ENCODE measurements around the gene CABCOCO1.

Gene CABCOCO1

DNA sequence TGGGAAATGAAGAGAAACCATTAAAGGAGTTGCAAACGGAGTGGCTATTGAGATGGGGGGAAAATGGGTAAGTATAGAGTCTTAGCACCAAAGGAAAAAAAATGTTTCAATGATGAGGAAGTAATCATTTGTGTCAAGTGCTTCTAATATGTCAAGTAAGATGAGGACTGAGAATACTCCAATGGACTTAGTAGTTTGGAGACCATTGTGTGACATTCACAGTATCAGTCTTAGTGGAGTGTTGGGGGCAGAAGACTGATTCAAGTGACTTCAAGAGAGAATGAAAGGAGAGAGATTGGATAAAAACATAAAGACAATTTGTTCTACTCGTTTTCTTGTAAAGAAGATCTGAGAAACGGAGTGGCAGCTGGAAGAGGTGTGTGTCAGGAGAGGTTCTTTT, 150.2 kb downstream of the CABCOCO1 start:
- no peak overlapping the region for H3K4me3 ChIP-seq (ENCODE audit: low read depth, low read length)

DNA sequence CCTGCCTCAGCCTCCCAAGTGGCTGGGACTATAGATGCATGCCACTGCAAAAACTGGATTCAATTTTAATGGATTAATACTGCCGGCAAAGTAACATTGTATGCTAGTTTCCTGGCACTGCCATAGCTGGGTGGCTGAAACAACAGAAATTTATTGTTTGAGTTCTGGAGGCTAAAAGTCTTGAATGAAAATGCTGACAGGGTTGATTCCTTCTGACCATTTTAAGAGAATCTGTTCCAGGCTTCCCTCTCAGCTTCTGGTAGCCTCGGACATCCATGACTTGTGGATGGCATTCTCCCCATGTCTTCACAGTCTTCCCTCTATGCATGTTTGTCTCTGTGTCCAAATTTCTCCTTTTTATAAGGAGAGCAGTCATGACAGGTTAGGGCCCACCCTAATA, 151.4 kb downstream of the CABCOCO1 start:
- no peak overlapping the region for H3K4me3 ChIP-seq (ENCODE audit: low read depth, low read length)

DNA sequence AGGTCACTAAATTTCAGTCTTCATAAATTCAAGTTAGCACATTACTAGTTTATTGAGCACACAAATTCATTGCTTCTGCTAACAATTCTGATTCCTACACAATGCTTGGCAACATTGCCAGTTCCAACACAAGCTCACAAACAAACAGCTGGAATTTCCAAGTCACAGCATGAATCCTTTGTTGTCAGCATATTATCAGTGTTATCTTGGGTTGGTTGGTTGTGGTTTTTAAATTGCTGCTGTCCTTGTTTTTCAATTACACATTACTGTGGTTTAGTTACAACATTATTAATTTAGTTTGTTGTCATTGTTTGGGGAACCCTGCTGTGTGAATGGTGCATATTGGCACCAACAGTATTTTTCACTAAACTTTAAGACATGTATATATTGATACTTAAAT, 152.8 kb downstream of the CABCOCO1 start:
- H3K4me3 ChIP-seq (ENCODE audit: low read depth, low read length), result no peak overlapping the region
